Astrocyte (in vitro differentiated cells and primary cell): ENCODE results near the gene GRB7. TPM values are rescaled to one million over a fixed set of nuclear protein-coding genes. Genes with fewer than 3 reads are reported as not detected.
A peak's percentile ranks its signal among the peaks of the same experiment; 100 is the strongest.
"Not testable (repeated sequence)": the region's sequence is repeated elsewhere in the genome, so short reads cannot be mapped to it uniquely, and the experiment has no call there.

ENCODE experiments used
- DNase-seq: peaks from one replicate; pipeline ENCODE4 v3.0.0-alpha.2; 2010; ENCODE audit warnings: low read depth
- FAIRE-seq: peaks from 2 replicates; lab custom pipeline; 2011; peaks lifted over from hg19 to GRCh38; lab: Jason Lieb, UNC
- H2AFZ ChIP-seq: 2 replicates; pipeline ENCODE4 v1.6.0; 2012; ENCODE audit warnings: low read depth, low read length, inconsistent platforms
- H3K27ac ChIP-seq: 2 replicates; pipeline ENCODE4 v1.5.1; 2011; ENCODE audit warnings: low read depth, low read length, inconsistent platforms
- H3K27me3 ChIP-seq: 2 replicates; pipeline ENCODE4 v1.6.0; 2011; ENCODE audit warnings: low read length, inconsistent platforms; ENCODE audit not compliant: insufficient read depth
- H3K36me3 ChIP-seq: 2 replicates; pipeline ENCODE4 v1.5.1; 2011; ENCODE audit warnings: low read length, inconsistent platforms; ENCODE audit not compliant: insufficient read depth
- H3K4me1 ChIP-seq: 2 replicates; pipeline ENCODE4 v1.5.1; 2011; ENCODE audit warnings: low read length, inconsistent platforms; ENCODE audit not compliant: insufficient read depth
- H3K4me2 ChIP-seq: 2 replicates; pipeline ENCODE4 v1.6.0; 2012; ENCODE audit warnings: low read length, inconsistent platforms
- H3K4me3 ChIP-seq: 2 replicates; pipeline ENCODE4 v1.5.1; 2011; ENCODE audit warnings: low read depth, mild to moderate bottlenecking, low read length, inconsistent platforms; ENCODE audit not compliant: insufficient read depth
- H3K79me2 ChIP-seq: 2 replicates; pipeline ENCODE4 v1.6.0; 2012; ENCODE audit warnings: mild to moderate bottlenecking, low read length, inconsistent platforms; ENCODE audit not compliant: insufficient read depth
- H3K9ac ChIP-seq: 2 replicates; pipeline ENCODE4 v1.6.0; 2012; ENCODE audit warnings: mild to moderate bottlenecking, low read length, inconsistent platforms
- H3K9me3 ChIP-seq: 2 replicates; pipeline ENCODE4 v1.5.1; 2012; ENCODE audit warnings: low read depth, mild to moderate bottlenecking, low read length, inconsistent platforms; ENCODE audit not compliant: insufficient read depth
- H4K20me1 ChIP-seq: 2 replicates; pipeline ENCODE4 v1.6.0; 2012; ENCODE audit warnings: low read length, inconsistent platforms; ENCODE audit not compliant: insufficient read depth
- H3K27ac Mint-ChIP-seq: one replicate; pipeline ENCODE4 v1.8.0; 2021; ENCODE audit warnings: mild to moderate bottlenecking, mixed read lengths; ENCODE audit not compliant: unreplicated experiment
- H3K27me3 Mint-ChIP-seq: one replicate; pipeline ENCODE4 v1.8.0; 2021; ENCODE audit warnings: low read depth, mixed read lengths; ENCODE audit not compliant: unreplicated experiment
- H3K36me3 Mint-ChIP-seq: one replicate; pipeline ENCODE4 v1.8.0; 2021; ENCODE audit warnings: low read depth, mixed read lengths; ENCODE audit not compliant: unreplicated experiment
- H3K4me1 Mint-ChIP-seq: one replicate; pipeline ENCODE4 v1.8.0; 2021; ENCODE audit warnings: low read depth, mixed read lengths; ENCODE audit not compliant: unreplicated experiment
- H3K4me3 Mint-ChIP-seq: one replicate; pipeline ENCODE4 v1.8.0; 2021; ENCODE audit warnings: mild to moderate bottlenecking, moderate library complexity, mixed read lengths; ENCODE audit not compliant: unreplicated experiment
- H3K9me3 Mint-ChIP-seq: one replicate; pipeline ENCODE4 v1.8.0; 2021; ENCODE audit warnings: mild to moderate bottlenecking, mixed read lengths; ENCODE audit not compliant: unreplicated experiment
- CTCF ChIP-seq: IDR thresholded peaks from 2 replicates; pipeline ENCODE4 v1.5.1; 2011; ENCODE audit warnings: low read depth, mild to moderate bottlenecking, inconsistent platforms, low read length, moderate library complexity; ENCODE audit not compliant: insufficient read depth
- EZH2 ChIP-seq: IDR thresholded peaks from 2 replicates; pipeline ENCODE4 v1.6.1; 2012; ENCODE audit warnings: mild to moderate bottlenecking, low read length, inconsistent platforms; ENCODE audit not compliant: insufficient read depth
- total RNA-seq: library from RNA; stranded (reverse); gene quantifications from 2 replicates; pipeline ENCODE4 v1.2.1, GENCODE V29; 2021

The GRB7 gene
- total RNA-seq, 1 donor from 2014 or later: 3.3 TPM

GRCh38 chr17:39697961-39698360 is 39.8 kb upstream of the GRB7 start:
- no peaks in the 10 kb centered on the region for H3K36me3 Mint-ChIP-seq
- Histone ChIP-seq H4K20me1 (peaks cover 25% of the 10 kb centered on the region), H3K9me3 (no peaks in the 10 kb centered on the region), H3K36me3 (peaks cover 3% of the 10 kb centered on the region), H2AFZ (no peak overlapping the region), H3K9ac (no peak overlapping the region), H3K4me3 (no peak overlapping the region), H3K79me2 (peaks cover 30% of the 10 kb centered on the region), H3K4me1 (peaks cover 11% of the 10 kb centered on the region), H3K27ac (no peak overlapping the region), H3K27me3 (no peaks in the 10 kb centered on the region), H3K4me2 (no peak overlapping the region)
- no peak overlapping the region for H3K27ac Mint-ChIP-seq
- TF ChIP-seq CTCF (no peak), EZH2 (no peak)
- H3K27me3 Mint-ChIP-seq: no peaks in the 10 kb centered on the region
- no peak for DNase-seq
- no peaks in the 10 kb centered on the region for H3K9me3 Mint-ChIP-seq
- H3K4me3 Mint-ChIP-seq: no peak overlapping the region
- no peak for FAIRE-seq
- H3K4me1 Mint-ChIP-seq: peaks cover 17% of the 10 kb centered on the region

- peaks cover 11% of the 10 kb centered on the region for H3K4me1 ChIP-seq
- peaks cover 43% of the 10 kb centered on the region for H3K79me2 ChIP-seq
- not testable (repeated sequence) for FAIRE-seq, DNase-seq, H3K27ac ChIP-seq, H3K9me3 ChIP-seq, H3K27me3 Mint-ChIP-seq, H3K27me3 ChIP-seq, H3K36me3 ChIP-seq, H3K9me3 Mint-ChIP-seq, H3K36me3 Mint-ChIP-seq
- peaks cover 37% of the 10 kb centered on the region for H4K20me1 ChIP-seq
- H3K4me3 ChIP-seq: peak overlapping the region; percentile 70
- H3K4me2 ChIP-seq: peak overlapping the region; percentile 93
- peak overlapping the region; percentile 97 for H3K4me3 Mint-ChIP-seq
- peak overlapping the region; percentile 89 for H3K27ac Mint-ChIP-seq
- peaks cover 20% of the 10 kb centered on the region for H3K4me1 Mint-ChIP-seq
- H3K9ac ChIP-seq: peak overlapping the region; percentile 85
- peak overlapping the region; percentile 75 for H2AFZ ChIP-seq
Measured at GRCh38 chr17:39699157-39699817, 38.5 kb upstream of the GRB7 start.

GRCh38 chr17:39699818-39700147 is 38.0 kb upstream of the GRB7 start, which contains the start of gene ERBB2:
TSS of gene ERBB2 (plus strand) at chr17:39700064. CDS start at chr17:39700239, 175 bp downstream.
- peaks cover 15% of the 10 kb centered on the region for H3K4me1 ChIP-seq
- Mint-ChIP-seq H3K27ac (peak within 1 kb of the TSS; percentile 89), H3K36me3 (peaks cover 4% of the 10 kb centered on the region), H3K4me3 (peak within 1 kb of the TSS; percentile 97), H3K4me1 (peaks cover 22% of the 10 kb centered on the region), H3K9me3 (no peaks in the 10 kb centered on the region), H3K27me3 (no peaks in the 10 kb centered on the region)
- peak; percentile 23 for FAIRE-seq
- H3K79me2 ChIP-seq: peaks cover 48% of the 10 kb centered on the region
- no peaks in the 10 kb centered on the region for H3K27me3 ChIP-seq
- H3K4me3 ChIP-seq: peak within 1 kb of the TSS; percentile 70
- no peaks in the 10 kb centered on the region for H3K9me3 ChIP-seq
- TF ChIP-seq CTCF: no peak
- TF ChIP-seq EZH2: no peak
- H4K20me1 ChIP-seq: peaks cover 42% of the 10 kb centered on the region
- DNase-seq: peak; percentile 75
- no peak within 1 kb of the TSS for H3K27ac ChIP-seq
- peak within 1 kb of the TSS; percentile 85 for H3K9ac ChIP-seq
- H3K4me2 ChIP-seq: peak within 1 kb of the TSS; percentile 93
- peak within 1 kb of the TSS; percentile 75 for H2AFZ ChIP-seq
- peaks cover 3% of the 10 kb centered on the region for H3K36me3 ChIP-seq
